ENCODE measurements around the gene PLCD4.

Gene PLCD4

GRCh38 chr2:218615868-218616315 is 8.2 kb downstream of the PLCD4 start:
- DNase-seq, result no peak
- in situ Hi-C loops (cut with MboI; ENCODE audit: low pct_unique_long_range_greater_than_20kb, low sequenced_read_pairs), result no loop called here

DNA sequence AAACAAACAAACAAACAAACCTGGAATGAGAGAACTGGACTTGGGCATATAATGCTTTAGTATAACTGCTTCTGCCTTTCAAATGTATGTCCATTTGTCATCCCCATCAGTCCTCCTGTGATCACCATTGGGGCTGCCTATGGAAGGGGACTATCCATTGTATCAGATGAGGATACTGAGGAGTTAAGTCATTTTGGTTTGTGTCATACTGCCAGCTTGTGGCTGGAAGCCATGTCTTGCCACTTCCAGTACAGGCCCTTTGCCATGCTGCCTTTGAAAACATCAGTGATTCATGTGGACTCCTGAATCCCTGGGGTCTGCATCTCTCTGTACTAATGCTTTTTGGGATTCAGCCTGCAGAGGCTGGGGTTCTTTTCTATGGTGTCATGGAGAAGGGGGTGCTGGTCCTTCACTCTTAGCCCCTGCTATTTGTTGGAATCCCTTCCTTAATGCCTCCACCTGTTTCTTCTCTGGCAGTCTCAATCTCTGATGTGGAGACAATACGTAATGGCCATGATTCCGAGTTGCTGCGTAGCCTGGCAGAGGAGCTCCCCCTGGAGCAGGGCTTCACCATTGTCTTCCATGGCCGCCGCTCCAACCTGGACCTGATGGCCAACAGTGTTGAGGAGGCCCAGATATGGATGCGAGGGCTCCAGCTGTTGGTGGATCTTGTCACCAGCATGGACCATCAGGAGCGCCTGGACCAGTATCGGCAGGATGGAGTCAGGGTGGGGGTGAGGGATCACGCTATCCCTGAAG is 10.6 kb downstream of the PLCD4 start:
- in situ Hi-C loops (cut with MboI; ENCODE audit: low pct_unique_long_range_greater_than_20kb, low sequenced_read_pairs), result no loop called here
- DNase-seq, result no peak

DNA sequence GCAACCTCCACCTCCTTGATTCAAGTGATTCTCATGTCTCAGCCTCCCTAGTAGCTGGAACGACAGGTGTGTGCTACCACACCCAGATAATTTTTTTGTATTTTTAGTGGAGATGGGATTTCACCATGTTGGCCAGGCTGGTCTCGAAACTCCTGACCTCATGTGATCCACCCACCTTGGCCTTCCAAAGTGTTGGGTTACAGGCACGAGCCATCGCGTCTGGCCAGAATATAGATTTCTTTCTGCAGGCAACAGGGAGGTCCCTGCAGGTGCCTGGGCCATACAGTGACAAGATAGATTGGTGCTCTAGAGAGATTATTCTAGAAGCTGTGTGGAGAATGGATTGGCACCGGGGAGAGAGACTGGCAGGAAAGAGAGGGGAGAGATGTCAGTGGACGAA is 13.3 kb downstream of the PLCD4 start:
- no peak for DNase-seq
- in situ Hi-C loops (cut with MboI; ENCODE audit: low pct_unique_long_range_greater_than_20kb, low sequenced_read_pairs), result no loop called here

GRCh38 chr2:218622606-218623365 is 15.1 kb downstream of the PLCD4 start:
- peak; percentile 27 for DNase-seq
- in situ Hi-C loops (cut with MboI; ENCODE audit: low pct_unique_long_range_greater_than_20kb, low sequenced_read_pairs), result no loop called here

GRCh38 chr2:218623366-218623705 is 15.6 kb downstream of the PLCD4 start:
- in situ Hi-C loops (cut with MboI; ENCODE audit: low pct_unique_long_range_greater_than_20kb, low sequenced_read_pairs), result no loop called here
- no peak for DNase-seq

GRCh38 chr2:218626369-218626768 is 18.7 kb downstream of the PLCD4 start:
- in situ Hi-C loops (cut with MboI; ENCODE audit: low pct_unique_long_range_greater_than_20kb, low sequenced_read_pairs), result no loop called here

GRCh38 chr2:218627939-218628338 is 20.2 kb downstream of the PLCD4 start:
- in situ Hi-C loops (cut with MboI; ENCODE audit: low pct_unique_long_range_greater_than_20kb, low sequenced_read_pairs), result no loop called here
- no peak for DNase-seq

More at GRCh38 chr2:218626369-218626768, 18.7 kb downstream of the PLCD4 start:
- DNase-seq, result no peak

GRCh38 chr2:218631837-218632236 is 24.1 kb downstream of the PLCD4 start:
- in situ Hi-C loops (cut with MboI; ENCODE audit: low pct_unique_long_range_greater_than_20kb, low sequenced_read_pairs), result no loop called here
- DNase-seq, result no peak

GRCh38 chr2:218635719-218636118 is 28.0 kb downstream of the PLCD4 start:
- DNase-seq, result no peak
- in situ Hi-C loops (cut with MboI; ENCODE audit: low pct_unique_long_range_greater_than_20kb, low sequenced_read_pairs), result no loop called here

- DNase-seq, result no peak
- in situ Hi-C loops (cut with MboI; ENCODE audit: low pct_unique_long_range_greater_than_20kb, low sequenced_read_pairs), result no loop called here
Measured at GRCh38 chr2:218638372-218638771, 30.7 kb downstream of the PLCD4 start.

- DNase-seq, result no peak
- in situ Hi-C loops (cut with MboI; ENCODE audit: low pct_unique_long_range_greater_than_20kb, low sequenced_read_pairs), result no loop called here
Measured at GRCh38 chr2:218642121-218642656, 34.5 kb downstream of the PLCD4 start.

DNA sequence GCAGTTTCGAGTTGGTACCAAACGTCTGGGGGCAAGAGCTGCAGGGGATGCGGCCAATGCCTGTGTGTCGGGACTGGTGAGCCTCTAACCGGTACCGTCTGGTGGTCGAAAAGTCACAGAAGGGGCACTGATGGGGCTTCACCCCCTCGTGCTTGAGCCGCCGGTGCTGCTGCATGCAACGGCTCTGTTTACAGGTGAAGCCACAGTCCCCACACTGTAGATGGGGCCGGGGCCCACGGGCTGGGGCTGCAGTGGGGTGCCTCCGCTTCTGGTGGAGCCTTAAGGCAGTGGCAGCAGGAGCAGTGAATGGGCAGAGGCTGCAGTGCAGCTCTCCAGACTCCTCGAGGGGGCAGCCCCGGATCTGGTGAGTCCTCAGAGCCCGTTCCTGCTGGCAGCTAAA is 35.1 kb downstream of the PLCD4 start:
- in situ Hi-C loops (cut with MboI; ENCODE audit: low pct_unique_long_range_greater_than_20kb, low sequenced_read_pairs), result no loop called here
- DNase-seq, result no peak

DNA sequence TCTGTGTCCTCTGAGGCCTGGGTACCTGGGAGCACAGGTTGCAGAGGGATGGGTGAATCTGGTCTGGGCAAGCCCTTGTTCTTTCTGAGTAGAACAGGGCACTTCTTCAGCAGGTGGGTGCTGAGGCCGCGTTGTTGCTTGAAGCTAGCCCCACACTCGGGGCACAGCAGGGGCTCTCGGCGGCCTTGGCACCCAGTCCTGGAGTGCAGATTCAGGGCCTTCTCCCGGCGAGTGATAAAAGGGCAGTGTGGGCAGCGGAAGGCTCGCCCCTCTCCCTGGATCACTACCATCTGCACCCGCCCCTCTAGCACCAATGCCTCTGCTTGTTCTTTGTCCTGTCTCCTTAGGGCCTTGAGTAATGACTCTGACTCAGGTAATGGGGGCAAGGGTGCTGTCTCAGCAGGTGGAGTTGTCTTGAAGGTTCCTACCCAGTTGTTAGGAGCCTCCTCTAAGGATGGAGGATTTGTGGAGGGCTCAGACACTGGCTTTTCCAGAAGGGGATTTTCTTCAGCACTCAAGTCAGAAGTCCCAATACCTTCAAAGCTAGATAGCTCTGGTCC is 36.1 kb downstream of the PLCD4 start:
- in situ Hi-C loops (cut with MboI; ENCODE audit: low pct_unique_long_range_greater_than_20kb, low sequenced_read_pairs), result no loop called here
- no peak for DNase-seq

DNA sequence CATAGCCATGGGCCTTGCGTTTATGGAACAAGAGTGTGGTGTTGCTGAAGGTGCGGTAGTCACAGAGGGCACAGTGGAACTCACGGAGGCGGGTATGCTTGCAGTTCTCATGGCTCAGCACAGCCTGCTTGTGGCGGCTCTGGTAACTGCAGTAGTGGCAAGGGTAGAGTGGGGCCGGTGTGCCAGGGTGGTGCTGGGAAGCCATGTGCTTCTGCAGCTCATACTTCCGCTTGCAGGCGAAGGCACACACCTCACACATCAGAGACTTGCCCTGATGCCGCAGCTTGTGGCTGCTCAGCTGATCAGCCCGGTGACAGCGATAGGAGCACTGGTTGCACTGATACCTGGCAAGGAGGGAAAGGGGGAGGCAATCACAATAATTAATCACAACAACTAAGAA is 37.0 kb downstream of the PLCD4 start:
- DNase-seq, result no peak
- in situ Hi-C loops (cut with MboI; ENCODE audit: low pct_unique_long_range_greater_than_20kb, low sequenced_read_pairs), result no loop called here

- in situ Hi-C loops (cut with MboI; ENCODE audit: low pct_unique_long_range_greater_than_20kb, low sequenced_read_pairs), result no loop called here
- DNase-seq, result no peak
Measured at GRCh38 chr2:218645126-218645525, 37.4 kb downstream of the PLCD4 start.

- DNase-seq, result peak; percentile 73
- in situ Hi-C loops (cut with MboI; ENCODE audit: low pct_unique_long_range_greater_than_20kb, low sequenced_read_pairs), result no loop called here
Measured at GRCh38 chr2:218648088-218648786, 40.5 kb downstream of the PLCD4 start.

- in situ Hi-C loops (cut with MboI; ENCODE audit: low pct_unique_long_range_greater_than_20kb, low sequenced_read_pairs), result no loop called here
- no peak for DNase-seq
Measured at GRCh38 chr2:218648787-218649100, 41.0 kb downstream of the PLCD4 start.

GRCh38 chr2:218655751-218656150 is 48.1 kb downstream of the PLCD4 start:
- no peak for DNase-seq
- in situ Hi-C loops (cut with MboI; ENCODE audit: low pct_unique_long_range_greater_than_20kb, low sequenced_read_pairs), result no loop called here

DNA sequence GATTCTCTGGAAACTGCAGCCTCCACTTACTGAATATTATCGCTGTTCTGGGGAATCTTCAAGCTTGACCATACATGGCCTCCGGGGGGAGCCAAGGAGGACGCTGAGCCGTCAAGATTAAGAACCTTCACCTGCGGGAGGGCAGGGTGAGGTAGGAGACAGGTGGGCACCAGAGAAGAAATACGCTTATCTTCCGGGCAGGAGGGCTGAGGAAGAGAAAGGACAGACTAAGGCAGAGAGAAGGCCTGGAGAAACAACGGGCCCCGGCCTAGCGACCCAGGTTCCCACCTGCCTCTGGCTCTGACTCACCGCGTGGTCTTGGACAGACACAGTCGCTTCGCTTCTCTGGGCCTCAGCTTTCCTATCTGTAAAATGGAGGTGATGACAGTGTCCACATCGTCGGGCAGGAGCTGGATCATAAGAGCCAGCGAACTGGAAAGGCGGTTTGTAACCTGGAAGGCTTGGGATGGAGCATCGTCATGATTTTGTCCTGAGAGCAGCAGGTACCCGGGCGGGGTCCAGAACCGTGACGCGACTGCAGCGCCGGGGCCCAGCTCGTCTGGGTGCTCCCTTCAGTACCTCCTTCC is 51.1 kb downstream of the PLCD4 start:
- DNase-seq, result peak; percentile 68
- in situ Hi-C loops (cut with MboI; ENCODE audit: low pct_unique_long_range_greater_than_20kb, low sequenced_read_pairs), result no loop called here

Measured in KBM-7 (cell line).